ENCODE measurements around the gene NRF1.

The NRF1 gene

DNA sequence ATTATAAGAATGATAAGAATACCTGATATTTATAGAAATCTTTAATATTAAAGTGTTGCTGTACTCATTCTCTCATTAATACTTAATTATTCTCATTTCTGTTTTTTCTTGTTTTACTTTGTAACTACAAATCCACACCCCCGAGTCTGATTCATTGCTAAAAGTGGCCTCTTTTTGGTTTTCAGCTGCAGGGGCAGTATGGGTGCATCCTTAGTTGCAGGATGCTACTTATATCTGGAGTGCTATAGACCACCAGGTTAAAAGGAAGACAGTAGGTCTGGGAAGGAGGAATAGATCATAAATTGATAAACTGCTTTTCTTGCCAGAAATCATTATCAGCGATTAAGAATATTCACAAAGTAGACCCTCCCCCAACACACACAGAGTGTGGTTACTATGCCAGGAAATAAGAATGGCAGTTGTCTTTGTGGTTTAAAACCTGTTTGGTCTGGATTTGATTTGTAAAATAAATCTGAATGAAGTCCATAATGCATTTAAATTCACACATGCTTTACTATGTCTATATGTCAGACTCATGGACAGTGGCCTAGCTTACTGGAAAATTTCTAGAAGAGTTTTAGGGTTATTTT is 96.5 kb downstream of the NRF1 start:
- Histone ChIP-seq H3K36me3 (ENCODE audit: control insufficient read depth, insufficient read depth, low read length) (peaks cover 16% of the 10 kb centered on the region), H3K4me3 (ENCODE audit: low read length) (no peak overlapping the region), H3K4me1 (ENCODE audit: control insufficient read depth, insufficient read depth, low read length) (no peaks in the 10 kb centered on the region), H3K27me3 (ENCODE audit: control insufficient read depth, insufficient read depth, low read length) (no peaks in the 10 kb centered on the region), H3K9ac (ENCODE audit: low read length) (no peak overlapping the region), H3K27ac (ENCODE audit: low read depth, low read length) (no peak overlapping the region)

DNA sequence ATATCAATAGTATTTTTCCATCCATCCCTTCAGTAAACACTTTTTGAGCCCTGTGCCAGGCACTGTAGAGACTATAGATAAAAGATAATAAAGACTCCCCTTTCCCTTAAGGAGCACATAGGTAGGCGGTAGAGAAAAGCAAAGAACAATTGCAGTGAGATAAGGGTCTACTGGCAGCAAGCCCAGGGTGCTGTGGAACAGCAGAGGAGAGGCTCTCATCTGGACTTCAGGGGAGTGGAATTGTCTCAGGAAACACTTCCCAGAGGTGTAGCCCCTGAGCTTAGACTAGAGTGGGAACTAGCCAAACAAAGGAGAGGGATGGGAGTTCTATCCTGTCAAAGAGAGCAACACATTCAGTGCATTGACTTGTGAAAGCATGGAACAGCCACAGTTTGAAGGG is 102.0 kb downstream of the NRF1 start:
- H3K36me3 ChIP-seq (ENCODE audit: control insufficient read depth, insufficient read depth, low read length) = peaks cover 19% of the 10 kb centered on the region

DNA sequence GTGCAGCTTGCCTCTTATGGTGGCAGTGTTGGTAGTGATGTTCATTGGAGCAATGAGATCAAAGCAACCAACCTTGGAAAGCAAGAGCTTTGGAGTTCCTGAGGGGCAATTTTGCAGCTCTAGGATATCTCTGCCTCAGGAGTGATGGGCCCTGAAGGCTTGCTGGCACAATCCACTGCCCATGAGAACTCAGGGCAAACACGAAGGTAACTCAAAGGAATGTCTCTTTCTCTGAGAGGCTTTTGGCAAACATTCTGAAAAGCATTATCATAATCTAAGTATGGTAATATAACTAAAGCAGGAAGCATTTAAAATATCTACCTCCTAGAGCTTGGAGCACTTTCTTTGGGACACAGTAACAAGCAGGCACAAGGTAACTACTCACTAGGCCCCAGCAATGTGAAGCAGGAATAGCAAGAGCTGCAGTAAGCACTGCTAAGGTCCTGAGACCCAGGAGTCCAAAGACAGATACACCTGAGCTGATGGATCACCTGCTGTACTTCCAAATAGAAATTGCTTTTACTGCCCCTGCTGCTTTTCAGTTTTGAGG is 103.1 kb downstream of the NRF1 start:
- Histone ChIP-seq H3K4me3 (ENCODE audit: low read length) (no peak overlapping the region), H3K27me3 (ENCODE audit: control insufficient read depth, insufficient read depth, low read length) (no peaks in the 10 kb centered on the region), H3K9ac (ENCODE audit: low read length) (no peak overlapping the region), H3K36me3 (ENCODE audit: control insufficient read depth, insufficient read depth, low read length) (peaks cover 19% of the 10 kb centered on the region), H3K4me1 (ENCODE audit: control insufficient read depth, insufficient read depth, low read length) (no peaks in the 10 kb centered on the region), H3K27ac (ENCODE audit: low read depth, low read length) (no peak overlapping the region)

More for the DNA sequence above, 102.0 kb downstream of the NRF1 start:
- H3K4me1 ChIP-seq (ENCODE audit: control insufficient read depth, insufficient read depth, low read length) = no peaks in the 10 kb centered on the region
- H3K4me3 ChIP-seq (ENCODE audit: low read length) = no peak overlapping the region
- H3K27me3 ChIP-seq (ENCODE audit: control insufficient read depth, insufficient read depth, low read length) = no peaks in the 10 kb centered on the region
- H3K27ac ChIP-seq (ENCODE audit: low read depth, low read length) = no peak overlapping the region
- no peak overlapping the region for H3K9ac ChIP-seq (ENCODE audit: low read length)

DNA sequence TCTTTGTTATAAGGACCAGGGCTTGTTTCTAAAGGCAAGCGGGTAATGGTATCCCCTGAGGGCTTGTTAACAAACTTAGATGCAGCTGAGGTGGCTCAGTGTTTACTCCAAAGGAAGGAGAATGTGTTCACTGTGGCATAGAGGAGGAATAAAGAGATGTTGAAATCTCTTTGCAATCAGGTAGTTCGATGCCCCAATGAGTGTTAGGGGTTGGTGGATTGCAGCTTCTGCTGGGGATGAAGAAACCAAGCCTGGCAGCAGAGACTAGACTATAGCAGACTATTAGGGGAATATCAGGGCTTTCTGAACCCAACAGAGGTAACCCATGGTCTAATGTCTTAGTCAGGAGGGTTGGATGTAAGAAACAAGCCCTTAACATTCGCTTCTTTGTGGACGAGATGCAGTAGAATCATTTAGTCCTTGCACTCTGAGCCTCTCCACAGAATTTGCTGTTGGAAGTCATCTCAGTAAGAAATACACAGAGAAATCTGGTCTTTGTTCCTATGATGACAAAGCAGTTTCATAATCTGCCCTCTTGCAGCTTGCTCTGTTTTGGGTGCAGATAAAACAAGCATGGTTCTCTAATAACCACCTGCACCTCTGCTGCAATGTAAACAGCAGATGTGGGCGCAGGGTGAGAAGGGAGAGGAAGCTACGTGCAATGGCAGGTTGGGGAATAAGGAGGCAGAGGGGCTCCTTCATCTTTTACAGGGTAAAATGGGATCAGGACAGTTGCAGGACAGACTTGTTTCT is 108.6 kb downstream of the NRF1 start:
- H3K36me3 ChIP-seq (ENCODE audit: control insufficient read depth, insufficient read depth, low read length) = peaks cover 3% of the 10 kb centered on the region
- H3K27me3 ChIP-seq (ENCODE audit: control insufficient read depth, insufficient read depth, low read length) = no peaks in the 10 kb centered on the region
- no peak overlapping the region for H3K27ac ChIP-seq (ENCODE audit: low read depth, low read length)
- no peak overlapping the region for H3K9ac ChIP-seq (ENCODE audit: low read length)
- H3K4me1 ChIP-seq (ENCODE audit: control insufficient read depth, insufficient read depth, low read length) = no peaks in the 10 kb centered on the region
- H3K4me3 ChIP-seq (ENCODE audit: low read length) = no peak overlapping the region

DNA sequence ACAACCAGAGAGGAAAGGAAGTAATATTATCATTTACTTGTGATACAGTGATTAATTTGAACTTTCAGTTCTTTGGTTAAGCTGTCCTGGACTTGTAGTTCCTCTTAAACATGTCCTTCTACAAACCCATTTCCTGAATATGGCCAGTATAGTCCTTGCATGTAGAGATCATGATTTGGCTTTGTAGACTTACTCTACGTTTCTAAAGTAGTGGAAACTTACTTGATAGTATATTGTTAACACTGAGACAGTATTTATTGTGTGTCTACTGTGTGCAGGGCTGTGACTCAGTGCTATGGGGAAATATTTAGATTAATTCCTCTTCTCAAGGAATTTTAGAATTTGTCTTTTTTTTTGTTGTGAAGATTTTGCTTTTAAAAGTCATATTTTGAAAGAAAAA is 109.5 kb downstream of the NRF1 start:
- Histone ChIP-seq H3K27ac (ENCODE audit: low read depth, low read length) (no peak overlapping the region), H3K4me1 (ENCODE audit: control insufficient read depth, insufficient read depth, low read length) (no peaks in the 10 kb centered on the region), H3K9ac (ENCODE audit: low read length) (no peak overlapping the region), H3K4me3 (ENCODE audit: low read length) (no peak overlapping the region), H3K27me3 (ENCODE audit: control insufficient read depth, insufficient read depth, low read length) (no peaks in the 10 kb centered on the region), H3K36me3 (ENCODE audit: control insufficient read depth, insufficient read depth, low read length) (peaks cover 3% of the 10 kb centered on the region)

DNA sequence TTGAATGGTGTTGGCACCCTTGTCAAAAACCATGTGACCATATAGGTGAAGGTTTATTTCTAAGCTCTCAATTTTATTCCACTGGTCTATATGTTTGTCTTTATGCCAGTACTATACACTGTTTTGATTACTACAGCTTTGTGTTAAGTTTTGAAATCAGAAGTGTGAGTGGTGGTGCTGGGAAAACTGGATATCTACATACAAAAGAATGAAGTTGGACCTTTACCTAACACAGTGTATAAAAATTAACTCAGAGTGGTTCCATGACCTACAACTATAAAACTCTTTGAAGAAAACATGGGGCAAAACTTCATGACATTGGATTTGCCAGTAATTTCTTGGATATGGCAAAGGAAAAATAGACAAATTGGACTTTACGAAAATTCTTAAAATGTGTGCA is 112.2 kb downstream of the NRF1 start:
- H3K27me3 ChIP-seq (ENCODE audit: control insufficient read depth, insufficient read depth, low read length) = no peaks in the 10 kb centered on the region
- H3K4me1 ChIP-seq (ENCODE audit: control insufficient read depth, insufficient read depth, low read length) = no peaks in the 10 kb centered on the region
- no peak overlapping the region for H3K4me3 ChIP-seq (ENCODE audit: low read length)
- no peak overlapping the region for H3K27ac ChIP-seq (ENCODE audit: low read depth, low read length)
- no peak overlapping the region for H3K9ac ChIP-seq (ENCODE audit: low read length)
- H3K36me3 ChIP-seq (ENCODE audit: control insufficient read depth, insufficient read depth, low read length) = peaks cover 5% of the 10 kb centered on the region

DNA sequence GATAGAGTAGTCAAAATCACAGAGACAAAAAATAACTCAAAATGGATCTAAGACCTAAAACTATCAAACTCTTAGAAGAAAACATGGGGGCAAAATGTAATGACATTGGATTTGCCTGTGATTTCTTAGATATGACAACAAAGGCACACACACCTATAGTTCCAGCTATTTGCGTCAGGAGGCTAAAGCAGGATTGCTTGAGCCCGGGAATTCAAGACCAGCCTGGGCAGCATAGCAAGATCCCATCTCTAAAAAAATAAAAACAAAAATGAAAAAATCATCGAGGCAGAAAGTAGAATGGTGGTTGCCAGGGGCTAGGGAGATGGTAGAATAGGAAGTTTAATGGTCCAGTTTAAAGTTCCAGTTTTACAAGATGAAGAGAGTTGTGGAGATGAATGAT is 113.3 kb downstream of the NRF1 start:
- Histone ChIP-seq H3K27ac (ENCODE audit: low read depth, low read length) (no peak overlapping the region), H3K4me3 (ENCODE audit: low read length) (no peak overlapping the region), H3K9ac (ENCODE audit: low read length) (no peak overlapping the region), H3K36me3 (ENCODE audit: control insufficient read depth, insufficient read depth, low read length) (peaks cover 5% of the 10 kb centered on the region), H3K4me1 (ENCODE audit: control insufficient read depth, insufficient read depth, low read length) (no peaks in the 10 kb centered on the region), H3K27me3 (ENCODE audit: control insufficient read depth, insufficient read depth, low read length) (no peaks in the 10 kb centered on the region)

DNA sequence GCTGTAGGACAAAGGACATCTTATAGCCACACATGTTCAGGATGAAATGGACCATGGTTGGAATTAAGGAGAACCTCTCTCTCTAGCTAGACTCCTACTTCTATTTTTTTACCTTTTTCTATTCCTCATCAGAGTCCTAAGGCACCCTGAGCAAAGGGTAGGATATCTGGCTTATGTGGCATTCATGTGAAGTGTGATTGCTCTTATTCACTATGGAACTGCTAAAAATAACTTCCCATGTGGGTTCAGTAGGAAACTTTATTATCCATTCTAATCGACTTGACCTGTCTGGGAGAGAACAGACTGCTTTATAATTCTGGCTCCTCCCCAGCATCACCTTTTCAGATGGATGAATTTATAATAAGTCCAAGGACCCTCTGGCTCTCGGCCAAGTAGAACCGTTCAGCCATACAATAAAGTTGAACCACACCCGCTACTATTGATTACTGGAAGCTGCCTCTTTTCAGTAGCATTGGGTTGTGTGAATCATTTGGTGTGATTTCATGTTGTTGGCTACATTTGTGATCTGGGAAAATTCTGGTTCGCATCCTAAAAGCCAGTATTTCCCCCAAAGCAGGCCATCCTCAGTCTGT is 117.5 kb downstream of the NRF1 start:
- Histone ChIP-seq H3K4me3 (ENCODE audit: low read length) (no peak overlapping the region), H3K27ac (ENCODE audit: low read depth, low read length) (no peak overlapping the region), H3K9ac (ENCODE audit: low read length) (no peak overlapping the region), H3K27me3 (ENCODE audit: control insufficient read depth, insufficient read depth, low read length) (no peaks in the 10 kb centered on the region), H3K4me1 (ENCODE audit: control insufficient read depth, insufficient read depth, low read length) (no peaks in the 10 kb centered on the region), H3K36me3 (ENCODE audit: control insufficient read depth, insufficient read depth, low read length) (peaks cover 2% of the 10 kb centered on the region)

DNA sequence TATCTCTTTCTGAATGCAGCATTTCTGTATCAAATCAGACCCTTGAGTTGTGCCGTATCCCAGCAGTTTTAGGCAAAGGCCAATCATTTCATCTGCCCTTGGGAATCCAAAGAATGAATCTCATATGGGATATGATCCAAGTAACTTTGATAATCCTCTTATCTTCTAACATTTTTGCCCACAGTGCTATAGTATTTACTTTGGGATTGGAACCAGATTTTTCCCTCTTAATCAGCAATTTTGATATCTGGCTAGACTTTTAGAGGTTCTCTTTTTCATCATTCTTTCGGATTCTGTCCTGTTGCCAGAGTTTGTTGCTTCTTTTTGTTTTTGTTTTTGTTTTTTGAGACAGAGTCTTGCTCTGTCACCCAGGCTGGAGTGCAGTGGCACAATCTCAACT is 118.0 kb downstream of the NRF1 start:
- Histone ChIP-seq H3K27me3 (ENCODE audit: control insufficient read depth, insufficient read depth, low read length) (no peaks in the 10 kb centered on the region), H3K4me3 (ENCODE audit: low read length) (no peak overlapping the region), H3K27ac (ENCODE audit: low read depth, low read length) (no peak overlapping the region), H3K4me1 (ENCODE audit: control insufficient read depth, insufficient read depth, low read length) (no peaks in the 10 kb centered on the region), H3K9ac (ENCODE audit: low read length) (no peak overlapping the region), H3K36me3 (ENCODE audit: control insufficient read depth, insufficient read depth, low read length) (peaks cover 7% of the 10 kb centered on the region)

DNA sequence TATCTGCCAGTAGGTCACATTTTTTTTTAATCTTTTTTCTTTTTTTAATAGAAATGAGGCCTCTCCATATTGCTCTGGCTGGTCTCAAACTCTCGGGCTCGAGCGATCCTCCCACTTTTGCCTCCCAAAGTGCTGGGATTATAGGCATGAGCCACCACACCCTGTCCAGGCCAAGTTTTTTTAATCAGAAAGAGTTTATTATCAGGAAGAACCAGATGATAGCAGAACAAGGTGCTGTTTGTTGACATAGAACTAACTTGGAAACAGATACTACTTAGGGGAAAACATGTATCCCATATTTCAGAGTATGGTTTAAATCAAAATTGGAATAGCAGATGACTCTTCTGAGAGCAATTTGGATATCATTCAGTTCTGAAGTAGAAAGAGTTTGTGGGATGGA is 118.6 kb downstream of the NRF1 start:
- Histone ChIP-seq H3K9ac (ENCODE audit: low read length) (no peak overlapping the region), H3K36me3 (ENCODE audit: control insufficient read depth, insufficient read depth, low read length) (peaks cover 7% of the 10 kb centered on the region), H3K4me1 (ENCODE audit: control insufficient read depth, insufficient read depth, low read length) (no peaks in the 10 kb centered on the region), H3K4me3 (ENCODE audit: low read length) (no peak overlapping the region), H3K27ac (ENCODE audit: low read depth, low read length) (no peak overlapping the region), H3K27me3 (ENCODE audit: control insufficient read depth, insufficient read depth, low read length) (no peaks in the 10 kb centered on the region)

DNA sequence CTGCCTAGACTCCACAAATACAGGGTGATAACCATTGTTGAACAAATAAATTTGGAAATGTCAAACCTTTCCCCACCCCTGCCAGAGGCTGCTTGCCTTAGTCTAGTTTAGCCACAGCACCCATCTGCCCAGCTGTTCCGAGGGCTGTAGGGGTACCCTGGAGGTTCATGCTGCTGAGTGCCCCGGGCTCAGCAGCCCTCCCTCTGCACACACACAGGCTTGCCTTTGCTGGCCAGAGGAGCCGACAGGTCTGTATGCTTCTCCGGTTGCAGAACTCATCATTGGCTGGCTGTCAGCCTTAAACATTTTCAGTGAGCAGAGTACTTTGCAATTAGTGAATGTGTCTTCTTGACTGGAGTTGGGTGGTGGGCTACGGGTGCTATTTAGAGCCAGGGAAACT is 122.9 kb downstream of the NRF1 start:
- Histone ChIP-seq H3K27ac (ENCODE audit: low read depth, low read length) (no peak overlapping the region), H3K36me3 (ENCODE audit: control insufficient read depth, insufficient read depth, low read length) (peaks cover 7% of the 10 kb centered on the region), H3K27me3 (ENCODE audit: control insufficient read depth, insufficient read depth, low read length) (no peaks in the 10 kb centered on the region), H3K4me1 (ENCODE audit: control insufficient read depth, insufficient read depth, low read length) (peaks cover 5% of the 10 kb centered on the region), H3K4me3 (ENCODE audit: low read length) (no peak overlapping the region), H3K9ac (ENCODE audit: low read length) (no peak overlapping the region)

DNA sequence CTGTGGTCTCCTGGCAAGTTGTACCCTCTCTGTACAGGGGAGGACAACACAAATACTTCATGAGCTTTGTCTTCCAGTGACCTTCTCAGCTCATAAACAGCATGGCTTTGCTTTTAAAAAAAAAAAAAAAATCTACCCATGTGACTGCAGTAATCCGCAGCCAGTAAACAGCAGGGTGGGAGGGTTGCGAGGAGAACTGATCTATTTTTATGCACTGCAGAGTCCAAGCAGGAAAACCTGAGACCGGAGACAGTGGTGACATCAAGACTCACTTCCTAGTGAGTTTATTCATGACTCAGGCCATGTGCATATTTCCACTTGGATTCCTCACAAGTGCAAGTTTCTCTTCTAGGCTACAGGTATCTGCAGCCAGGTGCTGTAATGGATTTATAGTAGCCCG is 127.9 kb downstream of the NRF1 start:
- Histone ChIP-seq H3K36me3 (ENCODE audit: control insufficient read depth, insufficient read depth, low read length) (peaks cover 3% of the 10 kb centered on the region), H3K27ac (ENCODE audit: low read depth, low read length) (no peak overlapping the region), H3K27me3 (ENCODE audit: control insufficient read depth, insufficient read depth, low read length) (no peaks in the 10 kb centered on the region), H3K9ac (ENCODE audit: low read length) (no peak overlapping the region), H3K4me1 (ENCODE audit: control insufficient read depth, insufficient read depth, low read length) (peaks cover 6% of the 10 kb centered on the region), H3K4me3 (ENCODE audit: low read length) (no peak overlapping the region)
